ENCODE measurements around the gene TNFRSF13B.

Gene TNFRSF13B

GRCh38 chr17:16995930-16996329 lies 24.0 kb upstream of the TNFRSF13B start:
- no peaks in the 10 kb centered on the region for H3K9me3 ChIP-seq (ENCODE audit: insufficient read depth, low read length, severe bottlenecking)
- no peak for ATAC-seq (ENCODE audit: insufficient read depth, low read depth)

GRCh38 chr17:16994631-16995030 lies 22.7 kb upstream of the TNFRSF13B start:
- peaks cover 21% of the 10 kb centered on the region for H3K4me1 ChIP-seq (ENCODE audit: insufficient read depth, low read length)
- no peaks in the 10 kb centered on the region for H3K36me3 ChIP-seq (ENCODE audit: insufficient read depth, low read length)
- TF ChIP-seq, protein P1, sequence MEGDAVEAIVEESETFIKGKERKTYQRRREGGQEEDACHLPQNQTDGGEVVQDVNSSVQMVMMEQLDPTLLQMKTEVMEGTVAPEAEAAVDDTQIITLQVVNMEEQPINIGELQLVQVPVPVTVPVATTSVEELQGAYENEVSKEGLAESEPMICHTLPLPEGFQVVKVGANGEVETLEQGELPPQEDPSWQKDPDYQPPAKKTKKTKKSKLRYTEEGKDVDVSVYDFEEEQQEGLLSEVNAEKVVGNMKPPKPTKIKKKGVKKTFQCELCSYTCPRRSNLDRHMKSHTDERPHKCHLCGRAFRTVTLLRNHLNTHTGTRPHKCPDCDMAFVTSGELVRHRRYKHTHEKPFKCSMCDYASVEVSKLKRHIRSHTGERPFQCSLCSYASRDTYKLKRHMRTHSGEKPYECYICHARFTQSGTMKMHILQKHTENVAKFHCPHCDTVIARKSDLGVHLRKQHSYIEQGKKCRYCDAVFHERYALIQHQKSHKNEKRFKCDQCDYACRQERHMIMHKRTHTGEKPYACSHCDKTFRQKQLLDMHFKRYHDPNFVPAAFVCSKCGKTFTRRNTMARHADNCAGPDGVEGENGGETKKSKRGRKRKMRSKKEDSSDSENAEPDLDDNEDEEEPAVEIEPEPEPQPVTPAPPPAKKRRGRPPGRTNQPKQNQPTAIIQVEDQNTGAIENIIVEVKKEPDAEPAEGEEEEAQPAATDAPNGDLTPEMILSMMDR (IDR thresholded peaks at IDR 0.05; ENCODE audit: borderline replicate concordance, extremely low read depth, low read length, poor library complexity, severe bottlenecking): no peak
- TF ChIP-seq EZH2 (IDR thresholded peaks at IDR 0.05; ENCODE audit: borderline replicate concordance, low read depth, low read length, severe bottlenecking): no peak
- H3K9me3 ChIP-seq (ENCODE audit: insufficient read depth, low read length, severe bottlenecking): no peaks in the 10 kb centered on the region
- DNase-seq (no peak), ATAC-seq (ENCODE audit: insufficient read depth, low read depth) (no peak)
- H3K4me2 ChIP-seq (ENCODE audit: insufficient read depth, low read length): no peak overlapping the region
- H4K20me1 ChIP-seq (ENCODE audit: insufficient read depth, low read length): no peaks in the 10 kb centered on the region
- H2AFZ ChIP-seq (ENCODE audit: low read depth, low read length): no peak overlapping the region
- no peak overlapping the region for H3K27ac ChIP-seq (ENCODE audit: low read length)
- no peak overlapping the region for H3K4me3 ChIP-seq (ENCODE audit: low read depth in 1 of 2, low read length in 2 of 2)
- no peaks in the 10 kb centered on the region for H3K79me2 ChIP-seq (ENCODE audit: insufficient read depth, low read length)
- H3K9ac ChIP-seq (ENCODE audit: low read depth, low read length): no peak overlapping the region
- no peaks in the 10 kb centered on the region for H3K27me3 ChIP-seq (ENCODE audit: insufficient read depth, low read length, poor library complexity)

More at GRCh38 chr17:16995930-16996329, 24.0 kb upstream of the TNFRSF13B start:
- H3K4me1 ChIP-seq (ENCODE audit: insufficient read depth, low read length): peaks cover 8% of the 10 kb centered on the region
- H3K36me3 ChIP-seq (ENCODE audit: insufficient read depth, low read length): no peaks in the 10 kb centered on the region
- TF ChIP-seq, protein P1 (IDR thresholded peaks at IDR 0.05; ENCODE audit: borderline replicate concordance, extremely low read depth, low read length, poor library complexity, severe bottlenecking): no peak
- TF ChIP-seq EZH2 (IDR thresholded peaks at IDR 0.05; ENCODE audit: borderline replicate concordance, low read depth, low read length, severe bottlenecking): no peak
- H3K27me3 ChIP-seq (ENCODE audit: insufficient read depth, low read length, poor library complexity): no peaks in the 10 kb centered on the region
- no peak overlapping the region for H2AFZ ChIP-seq (ENCODE audit: low read depth, low read length)
- H3K79me2 ChIP-seq (ENCODE audit: insufficient read depth, low read length): no peaks in the 10 kb centered on the region
- no peak overlapping the region for H3K4me2 ChIP-seq (ENCODE audit: insufficient read depth, low read length)
- no peak overlapping the region for H3K27ac ChIP-seq (ENCODE audit: low read length)
- H3K4me3 ChIP-seq (ENCODE audit: low read depth in 1 of 2, low read length in 2 of 2): no peak overlapping the region
- H3K9ac ChIP-seq (ENCODE audit: low read depth, low read length): no peak overlapping the region
- H4K20me1 ChIP-seq (ENCODE audit: insufficient read depth, low read length): no peaks in the 10 kb centered on the region
- DNase-seq: no peak

- H3K9ac ChIP-seq (ENCODE audit: low read depth, low read length): peak overlapping the region; percentile 17; the same call in 1 of the 2 replicates
- peak overlapping the region; percentile 49; the same call in 1 of the 2 replicates for H2AFZ ChIP-seq (ENCODE audit: low read depth, low read length)
- H3K4me1 ChIP-seq (ENCODE audit: insufficient read depth, low read length): peaks cover 53% of the 10 kb centered on the region
- H3K9me3 ChIP-seq (ENCODE audit: insufficient read depth, low read length, severe bottlenecking): no peaks in the 10 kb centered on the region
- H3K27ac ChIP-seq (ENCODE audit: low read length): peak overlapping the region; percentile 90
- DNase-seq (peak; percentile 84), ATAC-seq (ENCODE audit: insufficient read depth, low read depth) (peak; percentile 60)
- H3K36me3 ChIP-seq (ENCODE audit: insufficient read depth, low read length): no peaks in the 10 kb centered on the region
- no peaks in the 10 kb centered on the region for H4K20me1 ChIP-seq (ENCODE audit: insufficient read depth, low read length)
- peak overlapping the region; percentile 25; the same call in 1 of the 2 replicates for H3K4me2 ChIP-seq (ENCODE audit: insufficient read depth, low read length)
- no peaks in the 10 kb centered on the region for H3K27me3 ChIP-seq (ENCODE audit: insufficient read depth, low read length, poor library complexity)
- H3K4me3 ChIP-seq (ENCODE audit: low read depth in 1 of 2, low read length in 2 of 2): no peak overlapping the region
- TF ChIP-seq, protein P1 (IDR thresholded peaks at IDR 0.05; ENCODE audit: borderline replicate concordance, extremely low read depth, low read length, poor library complexity, severe bottlenecking): peak; percentile 91
- TF ChIP-seq EZH2 (IDR thresholded peaks at IDR 0.05; ENCODE audit: borderline replicate concordance, low read depth, low read length, severe bottlenecking): no peak
- H3K79me2 ChIP-seq (ENCODE audit: insufficient read depth, low read length): no peaks in the 10 kb centered on the region
These were observed 19.6 kb upstream of the TNFRSF13B start for GRCh38 chr17:16991349-16992009.

All from DND-41 (cell line).